HepG2 (cell line): Measurements from ENCODE around the gene DCP1B. TPM values are rescaled to one million over a fixed set of nuclear protein-coding genes. Genes with fewer than 3 reads are reported as not detected.

Experiments
- ATAC-seq: fragments of 200-7000 bp; cut with Tn5 transposase; 3 replicates; pipeline ENCODE4 v1.9.1; 2020; ENCODE audit warnings: mild to moderate bottlenecking, moderate library complexity
- BruUV-seq: library from RNA; stranded (reverse); fragments of 400-500 nt; replicated peaks from 2 replicates; lab custom pipeline; 2021; lab: Mats Ljungman, UMichigan
- CTCF ChIA-PET: fragments of 300-600 bp; formaldehyde crosslinking; extraction: SDS; loops from one replicate; lab custom pipeline; 2021; ENCODE audit warnings: low total read pairs, inconsistent platforms, low intra/inter-chr PET ratio; lab: Yijun Ruan, JAX
- POLR2A ChIA-PET: fragments of 350-600 bp; sonication (Branson Sonifier 250); formaldehyde crosslinking; loops from one replicate; lab custom pipeline; 2020; ENCODE audit warnings: antibody characterized with exemption, inconsistent platforms; lab: Yijun Ruan, JAX
- DNase-seq: peaks from one replicate; pipeline ENCODE4 v3.0.0-alpha.2; 2015; ENCODE audit warnings: low spot score
- FAIRE-seq: peaks from 3 replicates; lab custom pipeline; 2011; peaks lifted over from hg19 to GRCh38; lab: Jason Lieb, UNC
- H2AFZ ChIP-seq: one replicate; pipeline ENCODE4 v1.6.1; 2011; ENCODE audit warnings: low read length, inconsistent platforms
- H3K27ac ChIP-seq: fragments of 300-600 bp; 3 replicates; pipeline ENCODE4 v1.8.0; 2011; ENCODE audit warnings: mixed run types, mild to moderate bottlenecking, mixed read lengths, low read length, inconsistent platforms; ENCODE audit not compliant: insufficient read depth; ENCODE audit errors: extremely low read length
- H3K27me3 ChIP-seq, 2 experiments: fragments of 200-600 bp in 1 of 2; 2 replicates in 1 of 2; 3 replicates in 1 of 2; pipeline versions ENCODE4 v1.6.0 to v1.8.0; 2011; ENCODE audit warnings: low read length in 2 of 2, mild to moderate bottlenecking in 2 of 2, moderate library complexity in 2 of 2, inconsistent platforms in 1 of 2; ENCODE audit not compliant: insufficient read depth in 2 of 2, control insufficient read depth in 1 of 2
- H3K36me3 ChIP-seq, 2 experiments: fragments of 200-600 bp in 1 of 2; replicated peaks in 1 of 2; 2 replicates in 1 of 2; 3 replicates in 1 of 2; pipeline versions ENCODE4 v1.5.1 to v1.8.0; 2011; ENCODE audit warnings: low read length in 2 of 2, inconsistent platforms in 1 of 2; ENCODE audit not compliant: insufficient read depth in 2 of 2, control insufficient read depth in 1 of 2
- H3K4me1 ChIP-seq: 2 replicates; pipeline ENCODE4 v1.5.1; 2012; ENCODE audit warnings: low read length, inconsistent platforms; ENCODE audit not compliant: insufficient read depth
- H3K4me2 ChIP-seq: 2 replicates; pipeline ENCODE4 v1.6.0; 2011; ENCODE audit warnings: low read depth, low read length, inconsistent platforms
- H3K4me3 ChIP-seq, 3 experiments: fragments of 200-600 bp in 1 of 3; sonication (generic), shearing (Covaris generic) in 1 of 3; replicated peaks in 1 of 3; 2 replicates each; pipeline ENCODE4 v1.5.1; 2011 to 2016; ENCODE audit warnings: low read length in 3 of 3, inconsistent platforms in 2 of 3, low read depth in 2 of 3, mild to moderate bottlenecking in 2 of 3, control low read depth in 1 of 3, mixed read lengths in 1 of 3; ENCODE audit not compliant: insufficient read depth in 1 of 3
- H3K79me2 ChIP-seq: one replicate; pipeline ENCODE4 v1.6.1; 2011; ENCODE audit warnings: low read length, inconsistent platforms; ENCODE audit not compliant: insufficient read depth
- H3K9ac ChIP-seq: 2 replicates; pipeline ENCODE4 v1.6.0; 2011; ENCODE audit warnings: mild to moderate bottlenecking, low read depth, low read length, inconsistent platforms; ENCODE audit not compliant: insufficient read depth
- H3K9me3 ChIP-seq: 2 replicates; pipeline ENCODE4 v1.5.1; 2012; ENCODE audit warnings: mild to moderate bottlenecking, low read length
- H4K20me1 ChIP-seq: 2 replicates; pipeline ENCODE4 v1.6.0; 2011; ENCODE audit warnings: inconsistent platforms, mild to moderate bottlenecking, low read length, moderate library complexity; ENCODE audit not compliant: insufficient read depth
- CENPT ChIP-seq: sonication (generic); formaldehyde crosslinking; IDR thresholded peaks from 2 replicates; pipeline ENCODE4 v1.8.0; 2022; ENCODE audit warnings: low read depth, mild to moderate bottlenecking, moderate library complexity, missing genetic modification reagents
- HOXA9 ChIP-seq: sonication (generic); formaldehyde crosslinking; IDR thresholded peaks from 2 replicates; pipeline ENCODE4 v1.8.1; 2022; ENCODE audit warnings: missing genetic modification reagents, mild to moderate bottlenecking, moderate library complexity, borderline replicate concordance
- NKX3-1 ChIP-seq: sonication (generic); formaldehyde crosslinking; IDR thresholded peaks from 2 replicates; pipeline ENCODE4 v1.5.0; 2020; ENCODE audit warnings: missing genetic modification reagents
- NR2F6 ChIP-seq, 2 experiments: IDR thresholded peaks; 2 replicates each; pipeline ENCODE4 v1.6.1; 2016; ENCODE audit warnings: antibody characterized with exemption in 1 of 2, mild to moderate bottlenecking in 1 of 2
- PHF21A ChIP-seq: sonication (generic); formaldehyde crosslinking; IDR thresholded peaks from 2 replicates; pipeline ENCODE4 v1.5.0; 2020; ENCODE audit warnings: mild to moderate bottlenecking, missing genetic modification reagents
- SKIL ChIP-seq: sonication (generic); formaldehyde crosslinking; IDR thresholded peaks from 2 replicates; pipeline ENCODE4 v1.8.0; 2022; ENCODE audit warnings: missing genetic modification reagents, mild to moderate bottlenecking, moderate library complexity, borderline replicate concordance
- SP5 ChIP-seq: IDR thresholded peaks from 2 replicates; pipeline ENCODE4 v1.6.1; 2016; ENCODE audit warnings: low read depth, borderline replicate concordance
- ZNF24 ChIP-seq: fragments of 450-650 bp; IDR thresholded peaks from 2 replicates; pipeline ENCODE4 v1.6.1; 2017; ENCODE audit warnings: antibody characterized with exemption, mild to moderate bottlenecking
- ZSCAN5A ChIP-seq: sonication (generic); formaldehyde crosslinking; IDR thresholded peaks from 2 replicates; pipeline ENCODE4 v1.8.0; 2022; ENCODE audit warnings: mild to moderate bottlenecking, missing genetic modification reagents, borderline replicate concordance
- WGBS: methylation state at CpG from one replicate; pipeline ENCODE4 v1.1.6; 2017; ENCODE audit warnings: low lambda C conversion rate; 5-methylcytosine and 5-hydroxymethylcytosine counted together
- in situ Hi-C: cut with HindIII; loops from 2 replicates; pipeline ENCODE4 v1.10.0; 2017; ENCODE audit warnings: low pct_unique_long_range_greater_than_20kb; ENCODE audit not compliant: extremely low pct_ligation_motif_present
- intact Hi-C: fragments of 100-400 bp; cut with micrococcal nuclease; formaldehyde crosslinking; loops from one replicate; pipeline ENCODE4 v1.10.0; 2022; ENCODE audit not compliant: unreplicated experiment
- polyA plus RNA-seq, 8 experiments: library from polyadenylated mRNA; depleted of rRNA in 3 of 8; stranded (reverse) in 7 of 8; unstranded in 1 of 8; fragments of >200 nt; fragmentation: Illumina TruSeq in 4 of 8; extraction: Trizol in 4 of 8; gene quantifications; 2 replicates each; pipeline versions ENCODE4 v1.2.1 to v1.2.3, GENCODE V29; 2011 to 2016; ENCODE audit warnings: low read depth in 4 of 8, missing spikeins in 1 of 8, mixed read lengths in 1 of 8; ENCODE audit not compliant: insufficient read depth in 1 of 8
- total RNA-seq, 5 experiments: library from RNA; depleted of rRNA; stranded (reverse); fragments of >200 nt; fragmentation: Illumina TruSeq; extraction: Trizol; gene quantifications; 2 replicates each; pipeline ENCODE4 v1.2.3, GENCODE V29; 2016; ENCODE audit warnings: low read depth in 1 of 5

Gene DCP1B
- total and polyA plus RNA-seq, 2 of the 13 experiments (the other 11 are each of a cell fraction or from before 2014, with no cell fraction given): 11.4 to 27.2 TPM

- peak overlapping the region; percentile 20 for H3K9ac ChIP-seq
- H3K9me3 ChIP-seq: no peaks in the 10 kb centered on the region
- no peak overlapping the region for H2AFZ ChIP-seq
- peak overlapping the region in 1 of 3 experiments; percentile 41; a peak in 1 of 6 replicates for H3K4me3 ChIP-seq
- no peak for ATAC-seq
- intact Hi-C loops (no loop called here), in situ Hi-C loops (no loop called here)
- H3K4me1 ChIP-seq: peaks cover 59% of the 10 kb centered on the region
- TF ChIP-seq CENPT (CRISPR knock-in tag): no peak
- no peak for TF ChIP-seq SP5
- no peak for TF ChIP-seq NR2F6 (IDR thresholded peaks at IDR 0.05)
- TF ChIP-seq NR2F6 (CRISPR knock-in tag; IDR thresholded peaks at IDR 0.05): no peak
- TF ChIP-seq PHF21A (CRISPR knock-in tag): 0 out of 2 replicates have a peak, but pooled peaks have one; percentile 26
- no peak for TF ChIP-seq SKIL (CRISPR knock-in tag)
- no peak for TF ChIP-seq ZNF24
- no peak for TF ChIP-seq ZSCAN5A
- TF ChIP-seq HOXA9 (CRISPR knock-in tag): no peak
- TF ChIP-seq NKX3-1 (CRISPR knock-in tag): 0 out of 2 replicates have a peak, but pooled peaks have one; percentile 7
- no TSS peak for BruUV-seq
- no peak for DNase-seq
- FAIRE-seq: no peak
- POLR2A ChIA-PET: interaction anchor here (1.1 to 4.5 kb wide), 3 partner anchors 10 to 333 kb away, joined by 3 to 48 read pairs (median 6); partner anchors contain the start of gene DCP1B
- H3K36me3 ChIP-seq: peaks cover 1 to 13% of the 10 kb centered on the region in 2 experiments; a peak in 2 of 5 replicates
- peak overlapping the region; percentile 73 for H3K4me2 ChIP-seq
- peak overlapping the region; percentile 89 for H3K27ac ChIP-seq
- no peaks in the 10 kb centered on the region for H3K27me3 ChIP-seq
- CTCF ChIA-PET: no interaction called here
- H3K79me2 ChIP-seq: peaks cover 6% of the 10 kb centered on the region
- H4K20me1 ChIP-seq: no peaks in the 10 kb centered on the region
- 100% methylated on average over 1 of the region's 1 CpG for WGBS
These were observed 9.7 kb downstream of the DCP1B start for GRCh38 chr12:1994429-1995143.
